LNCAP (cell line): ENCODE data around the gene LIM2.

ENCODE experiments used
- CTCF ChIP-seq: fragments of 450-650 bp; IDR thresholded peaks from 2 replicates; pipeline ENCODE4 v1.5.1; 2017; ENCODE audit warnings: mild to moderate bottlenecking

LIM2 gene

GRCh38 chr19:51342631-51343569 lies 44.9 kb downstream of the LIM2 start:
- TF ChIP-seq CTCF: no peak

GRCh38 chr19:51341976-51342580 lies 45.7 kb downstream of the LIM2 start, which contains the start of gene VSIG10L:
TSS of gene VSIG10L (minus strand) at chr19:51342139. CDS start at chr19:51342124, 15 bp downstream.
- no peak for TF ChIP-seq CTCF

GRCh38 chr19:51341066-51341465 lies 46.7 kb downstream of the LIM2 start:
- no peak for TF ChIP-seq CTCF

- TF ChIP-seq CTCF: peak; percentile 50
These were observed 47.8 kb downstream of the LIM2 start for GRCh38 chr19:51339687-51340656.

GRCh38 chr19:51339313-51339686 lies 48.5 kb downstream of the LIM2 start:
- no peak for TF ChIP-seq CTCF

GRCh38 chr19:51338563-51339312 lies 49.0 kb downstream of the LIM2 start:
- TF ChIP-seq CTCF: peak; percentile 94
